Fibroblast of villous mesenchyme (primary cell): ENCODE data around the gene TUT4. TPM values are rescaled to one million over a fixed set of nuclear protein-coding genes. Genes with fewer than 3 reads are reported as not detected.

Experiments
- DNase-seq: peaks from one replicate; pipeline ENCODE4 v3.0.0-alpha.2; 2010; ENCODE audit warnings: low read depth
- H3K4me3 ChIP-seq: 2 replicates; pipeline ENCODE4 v1.5.1; 2011; ENCODE audit warnings: low read depth, mild to moderate bottlenecking, low read length
- CTCF ChIP-seq: IDR thresholded peaks from 2 replicates; pipeline ENCODE4 v1.5.1; 2012; ENCODE audit warnings: low read depth, mild to moderate bottlenecking, low read length; ENCODE audit not compliant: insufficient read depth
- total RNA-seq: library from RNA; depleted of rRNA; stranded (reverse); fragments of >200 nt; gene quantifications from 2 replicates; pipeline ENCODE4 v1.2.3, GENCODE V29; 2012

TUT4 gene
- total RNA-seq, 1 donor = 39.7 TPM

DNA sequence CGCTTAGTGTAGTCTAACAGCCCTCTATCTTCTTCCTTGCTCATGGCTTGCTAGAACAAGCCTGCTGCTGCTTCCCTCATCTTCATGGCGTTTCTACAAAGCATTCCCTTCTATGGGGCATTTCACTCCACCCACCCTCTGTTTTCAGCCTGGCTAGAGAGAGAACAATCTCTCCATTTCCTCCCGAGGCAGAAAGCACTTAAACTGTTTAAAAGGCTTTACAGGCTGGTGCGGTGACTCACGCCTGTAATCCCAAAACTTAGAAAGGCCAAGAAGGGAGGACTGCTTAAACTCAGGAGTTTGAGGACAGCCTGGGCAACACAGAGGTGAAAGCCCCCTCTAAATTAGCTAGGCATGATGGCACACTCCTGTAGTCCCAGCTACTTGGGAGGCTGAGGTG lies 166.4 kb downstream of the TUT4 start:
- no peak for TF ChIP-seq CTCF
- no peak overlapping the region for H3K4me3 ChIP-seq
- DNase-seq = peak; percentile 48

DNA sequence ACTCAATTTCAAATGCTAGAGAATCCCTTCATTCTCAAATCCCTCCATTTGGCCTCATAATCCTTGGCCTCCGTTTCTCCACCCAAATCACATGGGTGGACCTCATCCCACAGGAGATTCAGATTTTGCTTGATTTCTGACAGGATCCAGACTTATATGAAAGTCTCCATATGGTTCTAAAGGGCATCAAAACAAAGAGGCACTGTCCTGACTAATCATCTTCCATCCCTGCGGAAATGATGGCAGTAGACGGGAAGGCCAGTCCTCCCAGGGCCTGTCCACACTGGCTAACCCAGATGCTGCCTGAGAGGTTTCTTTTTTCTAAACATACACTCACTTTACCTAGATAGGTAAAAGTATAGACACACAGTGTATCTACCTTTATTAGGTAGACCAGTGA lies 167.5 kb downstream of the TUT4 start:
- H3K4me3 ChIP-seq = no peak overlapping the region
- no peak for DNase-seq
- no peak for TF ChIP-seq CTCF

Other genes starting within 250 kb of the TUT4 start
- gene CC2D1B, start 186.9 kb downstream of the TUT4 start, total RNA-seq = 36.4 and 36.7 TPM in 2 replicates
- 4.8 and 5.2 TPM in 2 replicates for gene ORC1, start 148.7 kb downstream of the TUT4 start, total RNA-seq
- 6.8 and 12.5 TPM in 2 replicates for gene PRPF38A, start 148.5 kb downstream of the TUT4 start, total RNA-seq
- gene GPX7, start 49.3 kb upstream of the TUT4 start, total RNA-seq = 52.8 and 64.8 TPM in 2 replicates
- not detected in 2 replicates for gene SHISAL2A, start 80.1 kb upstream of the TUT4 start, total RNA-seq
- 11.3 and 17.3 TPM in 2 replicates for gene COA7, start 145.3 kb upstream of the TUT4 start, total RNA-seq
- 46.1 and 65.6 TPM in 2 replicates for gene ZYG11B, start 173.4 kb upstream of the TUT4 start, total RNA-seq